BE2C (cell line): ENCODE measurements around the gene CRLF3.
"Not testable (repeated sequence)": the region's sequence is repeated elsewhere in the genome, so short reads cannot be mapped to it uniquely, and the experiment has no call there.

ENCODE experiments used
- DNase-seq: peaks from one replicate; pipeline ENCODE4 v3.0.0-alpha.2; 2020
- H3K27me3 ChIP-seq: fragments of 250-450 bp; sonication (Bioruptor Pico); 2 replicates; pipeline ENCODE4 v1.5.1; 2020; ENCODE audit warnings: mild to moderate bottlenecking
- H3K36me3 ChIP-seq: fragments of 250-450 bp; sonication (Bioruptor Pico); 2 replicates; pipeline ENCODE4 v1.5.1; 2020; ENCODE audit warnings: mild to moderate bottlenecking
- H3K4me1 ChIP-seq: fragments of 250-450 bp; sonication (Bioruptor Pico); 2 replicates; pipeline ENCODE4 v1.5.1; 2020
- H3K4me3 ChIP-seq: 2 replicates; pipeline ENCODE4 v1.5.1; 2011; ENCODE audit warnings: low read depth, low read length
- H3K9me3 ChIP-seq: fragments of 250-450 bp; sonication (Bioruptor Pico); 2 replicates; pipeline ENCODE4 v1.5.1; 2020
- TF ChIP-seq, protein P1 (sequence below): IDR thresholded peaks from 2 replicates; pipeline ENCODE4 v1.5.1; 2012; ENCODE audit warnings: mild to moderate bottlenecking, low read depth, low read length

The CRLF3 gene

DNA sequence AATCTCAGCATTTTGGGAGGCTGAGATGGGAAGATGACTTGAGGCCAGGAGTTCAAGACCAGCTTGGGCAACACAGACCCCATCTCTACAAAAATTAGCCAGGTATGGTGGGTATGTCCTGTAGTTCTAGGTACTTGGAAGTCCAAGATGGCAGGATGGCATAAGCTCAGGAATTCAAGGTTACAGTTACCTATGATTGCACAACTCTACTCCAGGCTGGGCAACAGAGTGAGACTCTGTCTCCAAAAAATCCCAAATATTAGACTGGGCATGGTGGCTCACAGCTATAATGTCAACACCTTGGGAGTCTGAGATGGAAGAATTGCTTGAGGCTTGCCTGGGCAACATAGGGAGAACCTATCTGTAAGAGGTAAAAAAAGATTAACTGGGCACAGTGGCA is 63.4 kb downstream of the CRLF3 start:
- no peaks in the 10 kb centered on the region for H3K27me3 ChIP-seq
- no peak for DNase-seq
- no peaks in the 10 kb centered on the region for H3K4me1 ChIP-seq
- H3K9me3 ChIP-seq, result no peaks in the 10 kb centered on the region
- H3K36me3 ChIP-seq, result no peaks in the 10 kb centered on the region
- TF ChIP-seq, protein P1, sequence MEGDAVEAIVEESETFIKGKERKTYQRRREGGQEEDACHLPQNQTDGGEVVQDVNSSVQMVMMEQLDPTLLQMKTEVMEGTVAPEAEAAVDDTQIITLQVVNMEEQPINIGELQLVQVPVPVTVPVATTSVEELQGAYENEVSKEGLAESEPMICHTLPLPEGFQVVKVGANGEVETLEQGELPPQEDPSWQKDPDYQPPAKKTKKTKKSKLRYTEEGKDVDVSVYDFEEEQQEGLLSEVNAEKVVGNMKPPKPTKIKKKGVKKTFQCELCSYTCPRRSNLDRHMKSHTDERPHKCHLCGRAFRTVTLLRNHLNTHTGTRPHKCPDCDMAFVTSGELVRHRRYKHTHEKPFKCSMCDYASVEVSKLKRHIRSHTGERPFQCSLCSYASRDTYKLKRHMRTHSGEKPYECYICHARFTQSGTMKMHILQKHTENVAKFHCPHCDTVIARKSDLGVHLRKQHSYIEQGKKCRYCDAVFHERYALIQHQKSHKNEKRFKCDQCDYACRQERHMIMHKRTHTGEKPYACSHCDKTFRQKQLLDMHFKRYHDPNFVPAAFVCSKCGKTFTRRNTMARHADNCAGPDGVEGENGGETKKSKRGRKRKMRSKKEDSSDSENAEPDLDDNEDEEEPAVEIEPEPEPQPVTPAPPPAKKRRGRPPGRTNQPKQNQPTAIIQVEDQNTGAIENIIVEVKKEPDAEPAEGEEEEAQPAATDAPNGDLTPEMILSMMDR, result no peak
- H3K4me3 ChIP-seq, result no peak overlapping the region

- DNase-seq, H3K9me3 ChIP-seq, H3K27me3 ChIP-seq, H3K4me1 ChIP-seq, H3K36me3 ChIP-seq, H3K4me3 ChIP-seq: not testable (repeated sequence)
These were observed 71.2 kb downstream of the CRLF3 start for GRCh38 chr17:30753291-30753690.

GRCh38 chr17:30750982-30751381 is 73.5 kb downstream of the CRLF3 start:
- H3K4me1 ChIP-seq, H3K36me3 ChIP-seq, DNase-seq, H3K4me3 ChIP-seq, H3K27me3 ChIP-seq, H3K9me3 ChIP-seq: not testable (repeated sequence)

DNA sequence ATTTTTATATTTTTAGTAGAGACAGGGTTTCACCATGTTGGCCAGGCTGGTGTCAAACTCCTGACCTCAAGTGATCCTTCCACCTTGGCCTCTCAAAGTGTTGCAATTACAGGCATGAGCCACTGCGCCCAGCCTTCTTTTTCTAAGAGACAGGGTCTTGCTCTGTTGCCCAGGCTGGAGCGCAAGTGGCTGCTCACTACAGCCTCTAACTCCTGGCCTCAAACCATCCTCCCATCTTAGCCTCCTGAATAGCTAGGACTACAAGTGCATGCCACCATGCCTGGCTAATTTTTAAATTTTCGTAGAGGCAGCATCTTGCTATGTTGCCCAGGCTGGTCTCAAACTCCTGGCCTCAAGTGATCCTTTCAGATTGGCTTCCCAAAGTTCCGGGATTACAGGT is 76.9 kb downstream of the CRLF3 start:
- not testable (repeated sequence) for DNase-seq, H3K36me3 ChIP-seq, H3K27me3 ChIP-seq, H3K4me3 ChIP-seq, H3K4me1 ChIP-seq, H3K9me3 ChIP-seq

DNA sequence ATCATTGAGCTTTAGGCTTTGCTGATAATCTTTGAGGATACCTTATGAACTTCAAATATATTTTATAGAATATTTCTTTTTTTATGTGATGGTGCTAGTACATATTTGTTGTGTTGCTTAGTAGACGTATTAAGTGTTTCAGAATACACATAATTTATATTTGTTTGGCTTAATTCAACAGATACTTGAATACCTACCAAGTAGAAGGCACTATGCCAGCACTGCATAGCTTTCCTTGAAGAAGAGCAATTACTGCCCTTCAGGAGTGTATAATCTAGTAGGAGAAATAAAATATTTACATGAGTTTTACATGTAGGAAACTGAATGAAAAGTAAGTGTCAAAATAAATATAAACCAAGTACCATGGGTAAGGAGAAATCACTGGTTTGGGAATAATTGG is 81.8 kb downstream of the CRLF3 start:
- H3K4me3 ChIP-seq, H3K4me1 ChIP-seq, H3K36me3 ChIP-seq, DNase-seq, H3K9me3 ChIP-seq, H3K27me3 ChIP-seq: not testable (repeated sequence)

- H3K4me3 ChIP-seq, H3K36me3 ChIP-seq, H3K27me3 ChIP-seq, H3K9me3 ChIP-seq, H3K4me1 ChIP-seq, DNase-seq: not testable (repeated sequence)
These were observed 88.1 kb downstream of the CRLF3 start for GRCh38 chr17:30736371-30736770.

GRCh38 chr17:30735644-30736043 is 88.8 kb downstream of the CRLF3 start:
- H3K4me3 ChIP-seq, H3K36me3 ChIP-seq, H3K27me3 ChIP-seq, H3K4me1 ChIP-seq, DNase-seq, H3K9me3 ChIP-seq: not testable (repeated sequence)

DNA sequence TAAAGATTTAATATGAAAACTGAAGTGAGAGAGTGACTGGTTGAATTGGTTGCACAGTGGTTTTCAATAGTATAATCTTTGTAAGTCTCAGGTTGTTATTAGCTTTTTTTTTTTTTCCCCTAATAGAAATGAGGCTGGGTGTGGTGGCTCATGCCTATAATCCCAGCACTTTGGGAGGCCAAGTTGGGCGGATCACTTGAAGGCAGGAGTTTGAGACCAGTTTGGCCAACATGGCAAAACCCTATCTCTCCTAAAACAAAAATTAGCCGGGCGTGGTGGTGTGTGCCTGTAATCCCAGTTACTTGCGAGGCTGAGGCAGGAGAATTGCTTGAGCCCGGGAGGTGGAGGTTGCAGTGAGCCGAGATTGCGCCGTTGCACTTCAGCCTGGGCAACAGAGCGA is 89.3 kb downstream of the CRLF3 start:
- H3K27me3 ChIP-seq, H3K4me1 ChIP-seq, H3K36me3 ChIP-seq, H3K9me3 ChIP-seq, DNase-seq, H3K4me3 ChIP-seq: not testable (repeated sequence)

- H3K9me3 ChIP-seq, DNase-seq, H3K4me1 ChIP-seq, H3K36me3 ChIP-seq, H3K27me3 ChIP-seq, H3K4me3 ChIP-seq: not testable (repeated sequence)
These were observed 90.3 kb downstream of the CRLF3 start for GRCh38 chr17:30734153-30734552.
